ENCODE measurements around the gene NECTIN3.

NECTIN3 gene

GRCh38 chr3:111210866-111211564, 139.4 kb downstream of the NECTIN3 start:
- DNase-seq = no peak

- no peak for DNase-seq
Measured at GRCh38 chr3:111212511-111212910, 140.9 kb downstream of the NECTIN3 start.

GRCh38 chr3:111215481-111215880, 143.9 kb downstream of the NECTIN3 start:
- DNase-seq = no peak

GRCh38 chr3:111218615-111219014, 147.0 kb downstream of the NECTIN3 start:
- DNase-seq = no peak

- no peak for DNase-seq
Measured at GRCh38 chr3:111227216-111227615, 155.6 kb downstream of the NECTIN3 start.

GRCh38 chr3:111229301-111229700, 157.7 kb downstream of the NECTIN3 start:
- no peak for DNase-seq

- no peak for DNase-seq
Measured at GRCh38 chr3:111236836-111237713, 165.5 kb downstream of the NECTIN3 start.

- DNase-seq = no peak
Measured at GRCh38 chr3:111237946-111238345, 166.3 kb downstream of the NECTIN3 start.

- DNase-seq = no peak
Measured at GRCh38 chr3:111238885-111239284, 167.3 kb downstream of the NECTIN3 start.

GRCh38 chr3:111241960-111242359, 170.3 kb downstream of the NECTIN3 start:
- no peak for DNase-seq

Measured in NCI-H2081 treated with DMSO at 0.1 percent for 48 hours (cell line).